Type B pancreatic cell (in vitro differentiated cells): ENCODE results near the gene RAD51B. TPM values are rescaled to one million over a fixed set of nuclear protein-coding genes. Genes with fewer than 3 reads are reported as not detected.

Experiments used
- DNase-seq: peaks from one replicate; pipeline ENCODE4 v3.0.0; 2021; ENCODE audit warnings: mixed read lengths; ENCODE audit not compliant: unreplicated experiment; ENCODE audit errors: extremely low spot score
- H3K27ac Mint-ChIP-seq: 2 replicates; pipeline ENCODE4 v1.8.0; 2021; ENCODE audit warnings: mild to moderate bottlenecking, mixed read lengths
- H3K27me3 Mint-ChIP-seq: 2 replicates; pipeline ENCODE4 v1.8.0; 2021; ENCODE audit warnings: mixed read lengths
- H3K36me3 Mint-ChIP-seq: 2 replicates; pipeline ENCODE4 v1.8.0; 2021; ENCODE audit warnings: mixed read lengths
- H3K4me1 Mint-ChIP-seq: one replicate; pipeline ENCODE4 v1.8.0; 2021; ENCODE audit warnings: mixed read lengths; ENCODE audit not compliant: unreplicated experiment
- H3K4me3 Mint-ChIP-seq: 2 replicates; pipeline ENCODE4 v1.8.0; 2021; ENCODE audit warnings: mild to moderate bottlenecking, mixed read lengths
- H3K9me3 Mint-ChIP-seq: 2 replicates; pipeline ENCODE4 v1.8.0; 2021; ENCODE audit warnings: mixed read lengths
- long read RNA-seq: library from polyadenylated mRNA; unstranded; transcript quantifications from one replicate; pipeline ENCODE4 v2.0.0, GENCODE V29; 2020
- total RNA-seq: library from RNA; stranded (reverse); gene quantifications from 2 replicates; pipeline ENCODE4 v1.2.1, GENCODE V29; 2021; ENCODE audit warnings: low replicate concordance
- TF ChIP-seq, protein P1 (sequence below): fragments of 200-600 bp; sonication (generic); conservative IDR thresholded peaks from 2 replicates; pipeline ENCODE4 v1.5.0; 2021; ENCODE audit warnings: antibody characterized with exemption, mild to moderate bottlenecking

The RAD51B gene
- 23.6 and 27.3 TPM in 2 replicates for total RNA-seq
- long read RNA-seq, partial matches to known transcripts = 10 of 27 reads
- long read RNA-seq, other reads (novel, unspliced or antisense) = 17 of 27 reads

DNA sequence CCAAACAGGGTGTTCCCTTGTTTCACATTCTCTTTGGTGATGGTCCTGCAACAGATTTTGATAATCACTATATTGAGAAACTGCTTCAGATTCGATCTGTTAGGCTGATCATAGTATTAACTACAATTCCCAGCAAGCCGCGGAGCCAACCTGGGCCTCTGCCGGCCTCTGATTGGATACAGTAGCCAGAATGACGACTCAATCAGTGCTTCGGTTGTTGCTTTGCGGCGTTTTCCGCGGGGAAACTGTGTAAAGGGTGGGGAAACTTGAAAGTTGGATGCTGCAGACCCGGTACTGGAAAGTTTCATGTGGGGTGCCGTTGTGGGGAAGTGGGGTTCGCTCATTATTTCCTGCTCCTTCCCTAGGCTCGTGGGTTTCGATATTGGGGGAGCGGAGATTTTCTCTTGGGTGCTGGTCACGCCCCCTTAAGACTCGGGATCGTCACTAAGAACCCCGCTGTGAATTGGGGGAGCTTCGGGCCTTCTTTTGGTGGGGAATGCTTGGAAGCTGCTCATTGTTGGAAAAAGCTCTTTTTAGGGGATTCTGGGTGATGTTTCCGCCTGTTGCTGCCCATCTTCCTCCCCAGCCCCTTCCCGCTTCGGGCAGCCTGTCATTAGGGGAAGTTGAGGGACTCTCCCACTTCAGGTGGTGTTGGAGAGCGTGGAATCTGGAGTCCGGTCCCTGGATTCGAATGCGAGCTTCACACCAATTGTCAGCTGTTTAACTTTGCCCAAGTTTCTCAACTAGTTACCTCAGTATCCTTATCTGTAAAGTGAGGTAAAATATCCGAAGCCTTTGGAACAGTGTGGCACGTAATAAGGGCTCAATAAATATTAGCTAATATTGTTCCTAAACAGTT lies at the start of gene RAD51B:
Gene RAD51B (plus strand): TSS at position 217 of the 859 bp plus-strand sequence.
- Mint-ChIP-seq H3K27me3 (no peaks in the 10 kb centered on the region), H3K4me3 (peak within 1 kb of the TSS; percentile 99), H3K27ac (peak within 1 kb of the TSS; percentile 94), H3K9me3 (no peaks in the 10 kb centered on the region), H3K4me1 (peaks cover 28% of the 10 kb centered on the region), H3K36me3 (no peaks in the 10 kb centered on the region)
- DNase-seq = peak; percentile 83
- TF ChIP-seq, protein P1, sequence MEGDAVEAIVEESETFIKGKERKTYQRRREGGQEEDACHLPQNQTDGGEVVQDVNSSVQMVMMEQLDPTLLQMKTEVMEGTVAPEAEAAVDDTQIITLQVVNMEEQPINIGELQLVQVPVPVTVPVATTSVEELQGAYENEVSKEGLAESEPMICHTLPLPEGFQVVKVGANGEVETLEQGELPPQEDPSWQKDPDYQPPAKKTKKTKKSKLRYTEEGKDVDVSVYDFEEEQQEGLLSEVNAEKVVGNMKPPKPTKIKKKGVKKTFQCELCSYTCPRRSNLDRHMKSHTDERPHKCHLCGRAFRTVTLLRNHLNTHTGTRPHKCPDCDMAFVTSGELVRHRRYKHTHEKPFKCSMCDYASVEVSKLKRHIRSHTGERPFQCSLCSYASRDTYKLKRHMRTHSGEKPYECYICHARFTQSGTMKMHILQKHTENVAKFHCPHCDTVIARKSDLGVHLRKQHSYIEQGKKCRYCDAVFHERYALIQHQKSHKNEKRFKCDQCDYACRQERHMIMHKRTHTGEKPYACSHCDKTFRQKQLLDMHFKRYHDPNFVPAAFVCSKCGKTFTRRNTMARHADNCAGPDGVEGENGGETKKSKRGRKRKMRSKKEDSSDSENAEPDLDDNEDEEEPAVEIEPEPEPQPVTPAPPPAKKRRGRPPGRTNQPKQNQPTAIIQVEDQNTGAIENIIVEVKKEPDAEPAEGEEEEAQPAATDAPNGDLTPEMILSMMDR = no peak

DNA sequence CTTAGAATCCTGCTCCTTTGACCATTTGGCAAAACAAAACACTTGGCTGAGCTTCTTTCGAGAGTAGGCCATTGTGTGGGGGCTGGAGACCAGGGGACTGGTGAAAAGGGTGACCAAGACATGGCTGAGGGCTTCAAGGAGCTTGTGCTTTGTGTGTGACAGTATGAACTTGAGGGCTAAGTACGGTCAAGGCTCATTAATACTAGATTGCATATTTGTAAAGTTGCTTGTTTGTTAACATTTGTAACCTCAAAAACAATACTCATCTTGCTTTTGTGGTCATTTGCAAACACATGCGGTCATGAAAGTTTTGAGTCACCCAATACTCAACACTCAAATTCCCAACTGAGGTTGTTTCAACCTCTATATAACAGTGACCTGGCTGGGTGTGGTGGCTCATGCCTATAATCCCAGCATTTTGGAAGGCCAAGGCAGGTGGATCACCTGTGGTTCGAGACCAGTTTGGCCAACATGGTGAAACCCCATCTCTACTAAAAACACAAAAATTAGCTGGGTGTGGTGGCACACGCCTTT lies 45.7 kb upstream of the RAD51B start:
- Mint-ChIP-seq H3K4me3 (no peak overlapping the region), H3K36me3 (peaks cover 35% of the 10 kb centered on the region), H3K27me3 (no peaks in the 10 kb centered on the region), H3K27ac (no peak overlapping the region), H3K4me1 (no peaks in the 10 kb centered on the region), H3K9me3 (no peaks in the 10 kb centered on the region)
- TF ChIP-seq, protein P1 = no peak
- DNase-seq = no peak

DNA sequence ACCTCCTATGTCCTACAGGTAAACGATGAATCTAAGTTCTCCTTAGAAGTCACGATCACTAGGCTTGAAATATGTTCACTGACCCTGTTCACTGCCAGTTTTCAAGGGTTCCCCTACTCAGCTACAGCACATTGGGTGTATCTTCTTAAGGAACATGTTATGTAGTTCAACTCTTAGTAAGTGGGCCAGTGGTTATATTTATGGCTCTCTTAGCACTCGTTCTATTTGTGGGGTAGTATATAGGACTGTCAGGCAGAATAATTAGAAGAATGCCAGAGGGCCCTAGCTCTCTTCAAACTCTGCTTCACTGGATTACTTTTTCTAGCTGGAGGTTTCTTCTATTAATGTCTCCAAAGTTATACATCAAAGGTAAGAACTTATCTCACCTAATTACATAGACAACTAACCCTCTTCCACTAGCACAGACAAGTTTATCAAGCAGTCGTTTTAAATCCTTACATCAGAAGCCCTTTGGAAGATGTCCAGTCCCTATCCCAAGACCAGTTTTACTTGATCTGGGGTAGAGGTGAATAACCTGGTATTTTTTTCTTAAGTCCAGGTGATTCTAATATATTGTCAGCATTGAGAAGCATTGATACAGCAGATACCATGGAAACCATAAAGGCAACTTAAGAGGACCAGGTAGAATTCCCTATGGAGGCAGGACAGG lies 42.8 kb upstream of the RAD51B start:
- H3K4me3 Mint-ChIP-seq = no peak overlapping the region
- no peak for DNase-seq
- H3K4me1 Mint-ChIP-seq = no peaks in the 10 kb centered on the region
- H3K36me3 Mint-ChIP-seq = peaks cover 25% of the 10 kb centered on the region
- H3K9me3 Mint-ChIP-seq = no peaks in the 10 kb centered on the region
- H3K27ac Mint-ChIP-seq = no peak overlapping the region
- H3K27me3 Mint-ChIP-seq = no peaks in the 10 kb centered on the region
- TF ChIP-seq, protein P1 = no peak

GRCh38 chr14:67778792-67779191 lies 40.8 kb upstream of the RAD51B start:
- no peaks in the 10 kb centered on the region for H3K27me3 Mint-ChIP-seq
- TF ChIP-seq, protein P1 = no peak
- DNase-seq = no peak
- H3K27ac Mint-ChIP-seq = no peak overlapping the region
- no peaks in the 10 kb centered on the region for H3K9me3 Mint-ChIP-seq
- H3K4me1 Mint-ChIP-seq = no peaks in the 10 kb centered on the region
- no peak overlapping the region for H3K4me3 Mint-ChIP-seq
- peaks cover 27% of the 10 kb centered on the region for H3K36me3 Mint-ChIP-seq

DNA sequence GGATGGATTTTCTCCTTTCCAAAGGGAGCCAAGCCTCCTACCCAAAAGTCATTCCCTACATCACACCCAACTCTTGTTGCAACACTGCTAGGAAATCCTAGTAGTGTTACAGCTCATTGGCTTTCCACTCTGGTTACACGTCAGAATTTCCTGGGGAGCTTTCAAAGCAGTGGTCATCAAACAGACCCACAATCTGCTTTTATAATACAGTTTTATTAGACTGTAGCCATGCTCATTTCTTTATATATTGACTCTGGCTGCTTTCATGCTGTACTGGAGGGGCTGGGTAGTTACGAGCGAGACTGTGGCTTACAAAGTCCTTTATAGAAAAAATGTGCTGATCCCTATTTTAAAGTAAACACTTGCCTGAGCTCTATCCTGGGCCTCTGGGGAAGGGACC lies 37.5 kb upstream of the RAD51B start:
- TF ChIP-seq, protein P1 = no peak
- DNase-seq = no peak
- no peaks in the 10 kb centered on the region for H3K27me3 Mint-ChIP-seq

More for the DNA sequence above, 37.5 kb upstream of the RAD51B start:
- H3K36me3 Mint-ChIP-seq = peaks cover 29% of the 10 kb centered on the region
- no peaks in the 10 kb centered on the region for H3K9me3 Mint-ChIP-seq
- H3K27ac Mint-ChIP-seq = no peak overlapping the region
- no peak overlapping the region for H3K4me3 Mint-ChIP-seq
- H3K4me1 Mint-ChIP-seq = no peaks in the 10 kb centered on the region
